22Rv1 (cell line): ENCODE measurements around the gene ANKAR.
A peak's percentile ranks its signal among the peaks of the same experiment; 100 is the strongest.
"Not testable (repeated sequence)": the region's sequence is repeated elsewhere in the genome, so short reads cannot be mapped to it uniquely, and the experiment has no call there.

Experiments
- H3K27ac ChIP-seq: fragments of 450-650 bp; 2 replicates; pipeline ENCODE4 v1.5.1; 2017
- ZFX ChIP-seq: fragments of 450-650 bp; IDR thresholded peaks from 2 replicates; pipeline ENCODE4 v1.6.1; 2017; ENCODE audit warnings: antibody characterized with exemption, borderline replicate concordance
- TF ChIP-seq, protein P1 (sequence below): fragments of 450-650 bp; IDR thresholded peaks from 2 replicates; pipeline ENCODE4 v1.5.1; 2017; ENCODE audit warnings: mild to moderate bottlenecking

ANKAR gene

DNA sequence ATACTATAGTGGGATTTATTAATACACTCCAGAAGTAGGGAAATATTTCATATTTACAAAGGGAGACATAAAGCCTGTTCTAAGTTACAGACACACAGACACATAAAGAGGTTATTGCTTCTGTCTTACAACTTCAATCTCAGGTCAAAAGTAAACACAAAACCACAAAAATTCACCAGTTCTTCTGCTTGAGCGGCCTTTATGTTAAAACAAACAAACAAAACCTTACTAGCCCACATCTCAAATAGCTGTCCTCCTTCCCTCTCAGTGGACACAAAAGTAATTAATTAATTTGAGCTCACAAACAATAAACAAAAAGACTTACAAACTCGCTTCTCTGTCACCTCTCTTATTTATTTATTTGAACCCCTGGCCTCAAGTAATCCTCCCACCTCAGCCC lies 14.7 kb upstream of the ANKAR start:
- H3K27ac ChIP-seq, result no peak overlapping the region
- TF ChIP-seq ZFX, result no peak
- TF ChIP-seq, protein P1, sequence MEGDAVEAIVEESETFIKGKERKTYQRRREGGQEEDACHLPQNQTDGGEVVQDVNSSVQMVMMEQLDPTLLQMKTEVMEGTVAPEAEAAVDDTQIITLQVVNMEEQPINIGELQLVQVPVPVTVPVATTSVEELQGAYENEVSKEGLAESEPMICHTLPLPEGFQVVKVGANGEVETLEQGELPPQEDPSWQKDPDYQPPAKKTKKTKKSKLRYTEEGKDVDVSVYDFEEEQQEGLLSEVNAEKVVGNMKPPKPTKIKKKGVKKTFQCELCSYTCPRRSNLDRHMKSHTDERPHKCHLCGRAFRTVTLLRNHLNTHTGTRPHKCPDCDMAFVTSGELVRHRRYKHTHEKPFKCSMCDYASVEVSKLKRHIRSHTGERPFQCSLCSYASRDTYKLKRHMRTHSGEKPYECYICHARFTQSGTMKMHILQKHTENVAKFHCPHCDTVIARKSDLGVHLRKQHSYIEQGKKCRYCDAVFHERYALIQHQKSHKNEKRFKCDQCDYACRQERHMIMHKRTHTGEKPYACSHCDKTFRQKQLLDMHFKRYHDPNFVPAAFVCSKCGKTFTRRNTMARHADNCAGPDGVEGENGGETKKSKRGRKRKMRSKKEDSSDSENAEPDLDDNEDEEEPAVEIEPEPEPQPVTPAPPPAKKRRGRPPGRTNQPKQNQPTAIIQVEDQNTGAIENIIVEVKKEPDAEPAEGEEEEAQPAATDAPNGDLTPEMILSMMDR, result no peak

DNA sequence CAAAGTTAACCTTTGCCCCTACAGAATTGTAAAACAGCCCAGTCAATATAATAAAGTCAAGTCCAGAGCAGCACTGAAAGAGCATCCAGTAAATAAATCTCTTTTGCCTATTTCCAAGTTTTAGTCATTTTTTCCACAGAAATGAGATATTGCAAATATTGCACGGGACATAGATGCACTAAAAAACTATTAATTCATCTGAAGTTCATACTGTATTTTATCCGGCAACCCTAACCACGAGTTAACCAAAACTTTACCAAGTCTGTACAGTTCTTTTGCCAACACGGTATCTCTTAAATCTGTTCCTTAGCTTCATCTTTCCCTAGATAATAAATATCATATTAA lies 13.7 kb upstream of the ANKAR start:
- H3K27ac ChIP-seq, result no peak overlapping the region; the same call in 1 of the 2 replicates
- no peak for TF ChIP-seq ZFX
- TF ChIP-seq, protein P1, result no peak

DNA sequence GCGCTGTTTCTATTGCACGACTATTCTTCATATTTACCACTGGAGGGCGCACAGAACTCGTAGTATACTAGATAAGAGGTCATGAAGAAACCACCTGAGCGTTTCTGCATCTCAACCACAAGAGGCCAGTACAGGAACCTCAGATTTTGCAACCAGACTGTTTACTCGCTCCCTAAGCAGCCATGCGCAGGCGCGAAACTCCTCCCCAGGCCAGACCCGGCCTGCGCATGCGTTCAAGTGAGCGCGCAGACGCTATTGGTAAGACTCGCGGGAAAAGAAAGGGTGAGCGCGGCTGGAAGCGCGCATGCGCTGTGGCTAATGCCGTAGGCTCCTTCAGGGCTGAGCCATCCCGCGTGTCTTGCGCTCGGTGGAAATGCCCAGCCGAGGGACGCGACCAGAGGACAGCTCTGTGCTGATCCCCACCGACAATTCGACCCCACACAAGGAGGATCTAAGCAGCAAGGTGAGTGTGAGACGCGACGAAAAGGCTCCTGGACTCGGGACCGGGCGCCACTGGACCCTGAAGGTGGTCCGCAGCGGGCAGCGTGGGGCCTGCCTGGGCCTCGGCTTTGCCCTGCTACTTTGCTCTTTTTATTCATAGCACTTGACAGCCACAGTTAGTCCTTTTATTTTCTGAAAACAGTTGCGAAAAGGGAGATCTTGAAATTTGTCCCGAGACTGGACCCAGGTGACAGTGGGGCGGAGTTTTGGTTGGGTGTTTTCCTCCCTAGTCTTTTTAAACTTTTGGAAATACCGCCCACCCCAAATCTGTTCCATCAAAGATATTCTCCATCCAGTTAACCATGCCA lies 13.1 kb upstream of the ANKAR start, which contains the start of gene ASNSD1:
Gene ASNSD1, plus strand, starts transcription at position 312 of the 809 bp plus-strand sequence. CDS start 4,674 bp downstream, outside the sequence.
- TF ChIP-seq, protein P1, result peak; percentile 98
- TF ChIP-seq ZFX, result no peak
- peak within 1 kb of the TSS; percentile 58 for H3K27ac ChIP-seq

DNA sequence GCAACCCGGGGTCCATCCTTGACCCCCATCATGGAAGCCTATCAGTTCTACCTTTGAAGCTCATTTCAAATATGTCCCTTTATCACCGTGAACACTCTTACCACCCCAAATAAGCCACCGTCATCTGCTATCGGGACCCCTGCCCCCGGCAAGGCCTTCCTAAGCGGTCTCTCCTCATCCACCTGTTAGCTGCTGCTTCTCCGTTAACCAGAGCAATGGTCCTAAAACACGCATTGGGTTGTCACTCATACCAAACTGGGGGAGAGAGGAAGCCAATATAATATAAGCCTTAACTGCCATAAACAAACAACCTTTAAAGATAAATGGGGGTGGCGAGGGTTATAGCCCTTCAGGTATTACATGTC lies 12.5 kb upstream of the ANKAR start:
- H3K27ac ChIP-seq, result peak overlapping the region; percentile 58; the same call in 1 of the 2 replicates

DNA sequence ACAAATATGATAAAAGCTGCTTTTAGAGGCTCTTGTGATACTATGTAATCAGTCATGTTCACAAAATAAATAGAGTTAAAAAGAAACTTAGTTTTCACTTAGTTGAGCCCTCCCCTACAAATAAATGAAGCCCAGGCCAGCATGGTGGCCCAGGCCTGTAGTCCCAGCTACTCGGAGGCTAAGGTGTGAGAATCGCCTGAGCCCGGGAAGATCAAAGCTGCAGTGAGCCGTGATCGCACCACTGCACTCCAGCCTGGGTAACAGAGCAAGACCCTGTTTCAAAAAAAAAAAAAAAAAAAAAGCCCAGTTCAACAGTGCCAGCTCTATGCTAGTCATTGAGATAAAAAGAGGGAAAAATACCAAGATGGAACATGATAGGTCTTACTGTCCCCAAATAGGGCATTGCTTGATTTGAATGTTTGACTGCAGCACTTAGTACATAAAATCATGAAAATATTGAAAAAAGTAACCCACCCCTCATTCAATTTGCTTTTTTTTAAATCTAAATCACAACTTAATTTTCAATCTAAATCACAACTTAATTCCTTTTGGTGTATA lies 11.7 kb upstream of the ANKAR start:
- TF ChIP-seq, protein P1, result no peak
- no peak for TF ChIP-seq ZFX
- no peak overlapping the region for H3K27ac ChIP-seq

More for the DNA sequence above, 12.5 kb upstream of the ANKAR start:
- no peak for TF ChIP-seq ZFX
- TF ChIP-seq, protein P1, result no peak

DNA sequence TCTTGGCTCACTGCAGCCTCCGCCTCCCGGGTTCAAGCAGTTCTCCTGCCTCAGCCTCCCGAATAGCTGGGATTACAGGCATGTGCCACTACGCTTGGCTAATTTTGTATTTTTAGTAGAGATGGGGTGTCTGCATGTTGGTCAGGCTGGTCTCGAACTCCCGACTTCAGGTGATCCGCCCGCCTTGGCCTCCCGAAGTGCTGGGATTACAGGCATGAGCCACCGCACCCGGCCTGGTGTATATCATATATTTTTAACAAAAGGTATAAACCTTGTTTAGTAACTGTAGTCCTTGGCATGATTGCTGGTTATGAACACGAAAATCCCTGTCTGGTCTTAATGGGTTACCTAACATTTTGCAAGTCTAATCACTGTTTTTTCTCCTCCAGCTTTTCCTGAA lies 11.2 kb upstream of the ANKAR start:
- not testable (repeated sequence) for H3K27ac ChIP-seq

DNA sequence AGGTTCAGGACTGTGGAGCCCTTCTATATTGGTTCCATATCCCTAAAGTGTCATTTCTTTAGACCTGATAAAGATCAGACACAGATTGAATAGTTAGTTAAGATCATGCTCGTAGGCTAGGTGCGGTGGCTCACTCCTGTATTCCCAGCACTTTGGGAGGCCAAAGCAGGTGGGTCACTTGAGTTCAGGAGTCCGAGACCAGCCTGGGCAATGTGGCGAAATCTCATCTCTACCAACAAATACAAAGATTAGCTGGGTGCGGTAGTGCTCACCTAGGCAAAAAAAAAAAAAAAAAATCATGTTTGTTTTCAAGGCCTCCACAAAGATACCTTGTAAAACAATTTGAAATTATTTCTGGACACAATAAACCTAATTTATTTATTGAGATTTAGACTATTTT lies 4.6 kb upstream of the ANKAR start:
- H3K27ac ChIP-seq, result no peak overlapping the region
- TF ChIP-seq ZFX, result no peak
- TF ChIP-seq, protein P1, result no peak
